GM21381 (cell line): ENCODE results near the gene STK40.
A peak's percentile ranks its signal among the peaks of the same experiment; 100 is the strongest.

Experiments used
- ATAC-seq: cut with Tn5 transposase; IDR thresholded peaks from one replicate; pipeline ENCODE4 v1.9.1; 2021; ENCODE audit warnings: mild to moderate bottlenecking, moderate library complexity; ENCODE audit not compliant: unreplicated experiment

Gene STK40, protein sequence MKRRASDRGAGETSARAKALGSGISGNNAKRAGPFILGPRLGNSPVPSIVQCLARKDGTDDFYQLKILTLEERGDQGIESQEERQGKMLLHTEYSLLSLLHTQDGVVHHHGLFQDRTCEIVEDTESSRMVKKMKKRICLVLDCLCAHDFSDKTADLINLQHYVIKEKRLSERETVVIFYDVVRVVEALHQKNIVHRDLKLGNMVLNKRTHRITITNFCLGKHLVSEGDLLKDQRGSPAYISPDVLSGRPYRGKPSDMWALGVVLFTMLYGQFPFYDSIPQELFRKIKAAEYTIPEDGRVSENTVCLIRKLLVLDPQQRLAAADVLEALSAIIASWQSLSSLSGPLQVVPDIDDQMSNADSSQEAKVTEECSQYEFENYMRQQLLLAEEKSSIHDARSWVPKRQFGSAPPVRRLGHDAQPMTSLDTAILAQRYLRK

DNA sequence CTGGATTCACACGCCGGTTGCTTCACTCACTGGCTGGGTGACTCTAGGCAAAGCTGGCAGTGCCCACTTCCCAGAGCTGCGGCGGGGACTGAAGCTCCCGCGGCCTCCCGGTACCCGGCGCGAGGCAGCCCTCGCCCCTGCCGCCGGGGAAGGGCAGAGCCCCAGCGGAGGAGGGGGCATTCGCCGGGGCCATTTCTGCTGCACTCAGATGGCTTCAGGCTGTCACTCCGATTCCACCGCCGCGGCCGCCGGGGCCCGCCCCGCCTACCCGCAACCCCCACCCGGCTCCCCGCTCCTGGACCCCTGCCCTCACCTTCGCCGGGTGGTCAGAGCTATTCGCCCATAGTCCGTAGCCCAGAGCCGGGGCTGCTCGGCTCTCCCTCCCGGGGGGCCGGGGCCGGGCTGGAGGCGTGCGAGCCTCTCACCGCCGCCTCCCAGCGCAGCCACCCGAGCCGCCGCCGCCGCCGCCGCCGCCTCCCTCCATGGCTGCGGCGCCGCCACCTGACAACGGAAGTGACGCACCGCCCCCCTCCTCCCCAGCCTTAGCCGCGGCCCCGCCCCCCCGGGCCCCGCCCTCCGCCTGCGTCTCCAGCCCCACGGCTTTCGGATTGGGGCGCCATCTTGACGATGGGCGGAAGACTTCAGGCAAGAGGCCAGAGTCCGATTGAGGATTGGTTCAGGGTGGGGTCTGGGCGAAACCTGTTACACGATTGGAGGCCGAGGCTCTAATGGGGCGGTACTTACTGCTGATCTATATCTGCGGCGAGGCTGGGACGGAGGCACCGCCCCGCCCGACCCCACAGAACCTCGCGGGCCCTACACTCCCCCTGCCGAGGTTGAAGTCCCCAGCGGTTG, at the start of gene STK40:
Gene STK40 (minus strand): TSS at position 515 of the 855 bp plus-strand sequence. CDS start 24,592 bp downstream, outside the sequence.
- ATAC-seq, result peak; percentile 84

DNA sequence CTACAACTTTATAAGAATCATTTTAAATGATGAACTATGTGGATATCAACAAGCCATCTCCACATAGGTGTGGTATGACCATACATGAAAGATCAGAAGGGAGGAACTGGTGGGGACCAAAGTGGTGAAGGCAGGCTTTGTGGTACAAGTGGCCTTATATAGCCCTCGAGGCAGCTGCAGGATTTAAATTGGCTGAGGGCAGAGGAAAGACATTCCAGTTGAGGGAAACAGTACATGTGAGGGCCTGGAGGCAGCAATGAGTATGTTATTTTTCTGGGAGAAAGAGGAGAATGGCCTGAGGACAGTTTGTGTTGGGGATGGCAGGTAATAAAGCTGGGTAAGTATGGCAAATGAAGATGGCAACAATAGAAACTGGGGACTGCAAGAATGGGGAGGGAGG, 47.4 kb upstream of the STK40 start:
- no peak for ATAC-seq

DNA sequence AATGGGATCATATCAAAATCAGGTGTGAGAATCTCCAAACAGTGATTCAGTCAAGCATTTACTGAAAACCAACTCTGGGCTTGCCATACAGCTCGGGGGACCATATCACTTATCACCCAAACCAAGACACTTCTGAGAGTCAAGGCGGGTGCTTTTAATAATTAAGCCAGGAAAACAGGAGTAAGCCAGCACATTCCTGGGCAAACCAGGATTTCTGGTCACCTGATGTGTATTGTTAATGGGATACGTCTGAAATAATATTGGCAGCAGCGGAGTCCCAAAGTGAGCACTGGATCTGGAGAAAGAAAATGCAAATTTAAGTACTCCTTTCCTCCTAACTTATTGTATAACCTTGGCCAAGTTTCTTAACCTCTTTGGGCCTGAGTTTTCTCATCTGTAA, 46.9 kb upstream of the STK40 start:
- ATAC-seq, result no peak

DNA sequence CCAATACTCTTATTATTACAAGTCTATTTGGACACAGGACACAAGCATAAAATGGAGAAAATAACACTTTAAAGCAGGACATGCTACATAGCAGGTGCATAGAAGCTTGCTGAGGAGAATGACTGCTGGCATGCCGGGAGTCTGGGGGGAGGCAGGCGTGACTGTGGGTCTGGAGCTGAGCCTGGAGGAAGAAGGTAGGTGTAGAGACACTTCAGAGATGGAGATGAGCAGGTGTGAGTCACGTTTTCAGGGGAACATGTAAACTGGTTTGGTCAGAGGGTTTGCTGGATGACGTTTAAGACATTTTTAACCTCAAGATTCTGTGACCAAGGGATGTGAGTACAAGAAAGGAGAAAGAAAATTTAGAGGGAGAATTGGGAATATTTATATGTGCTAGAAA, 40.1 kb upstream of the STK40 start:
- no peak for ATAC-seq

DNA sequence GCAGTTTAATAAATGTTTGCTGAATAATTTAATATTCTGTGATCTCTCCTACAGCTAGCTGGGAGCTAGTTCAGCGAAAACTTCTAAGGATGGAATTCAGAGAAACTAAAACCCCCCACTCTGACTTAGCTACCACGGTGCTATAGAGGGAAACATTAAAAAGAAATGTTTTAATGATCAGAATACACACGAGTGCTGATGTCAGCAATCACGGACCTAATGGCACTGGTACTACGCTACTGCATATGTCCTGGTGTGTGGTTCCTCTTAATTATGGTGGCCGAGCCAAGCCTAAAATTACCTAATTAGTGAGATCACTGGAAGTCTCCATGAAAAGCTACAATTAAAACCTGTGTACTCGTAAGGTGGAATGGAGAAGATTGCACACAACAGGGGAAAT, 35.9 kb upstream of the STK40 start:
- ATAC-seq, result no peak

DNA sequence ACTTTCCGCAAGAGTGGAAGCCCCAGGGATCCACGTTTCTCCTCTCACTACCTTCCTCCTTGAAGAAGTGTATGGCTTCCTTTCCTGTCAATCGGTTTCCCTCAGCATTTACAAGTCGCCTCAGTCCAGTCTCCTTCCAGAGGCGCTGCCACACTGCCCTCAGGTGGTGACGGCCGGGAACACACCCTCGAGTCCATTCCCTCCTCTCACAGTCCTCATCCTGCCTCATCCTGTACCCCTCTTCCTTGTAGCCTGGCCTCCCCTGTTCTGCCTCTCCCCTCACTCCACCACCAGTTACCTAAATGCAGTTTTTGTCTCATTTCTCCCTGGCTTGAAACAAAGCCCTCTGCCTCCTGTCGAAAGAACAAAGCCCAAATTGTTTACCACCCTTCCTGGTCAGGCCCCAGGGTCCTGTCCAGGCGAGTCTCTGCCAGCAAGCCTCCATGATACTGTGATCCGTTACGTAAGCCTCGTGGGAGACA, 35.2 kb upstream of the STK40 start:
- no peak for ATAC-seq

DNA sequence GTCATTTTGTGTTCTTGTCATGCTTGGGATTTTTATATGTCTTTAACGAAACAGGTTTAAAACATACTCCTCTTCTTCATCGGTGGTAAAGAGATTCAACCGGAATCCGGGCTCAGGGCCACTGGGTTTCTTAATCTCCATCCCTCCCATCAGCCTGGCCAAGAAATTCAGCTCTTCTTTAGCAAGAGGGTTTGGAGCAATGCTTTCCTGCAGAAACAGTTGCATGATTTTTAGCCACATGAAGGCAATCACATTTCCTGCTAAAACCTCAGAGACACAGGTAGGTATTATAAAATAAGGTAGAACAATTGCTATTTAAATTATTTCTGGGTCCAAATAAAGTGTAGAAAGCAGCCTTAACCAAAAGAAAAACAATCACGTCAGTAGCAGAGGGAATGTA, 34.7 kb upstream of the STK40 start:
- no peak for ATAC-seq

DNA sequence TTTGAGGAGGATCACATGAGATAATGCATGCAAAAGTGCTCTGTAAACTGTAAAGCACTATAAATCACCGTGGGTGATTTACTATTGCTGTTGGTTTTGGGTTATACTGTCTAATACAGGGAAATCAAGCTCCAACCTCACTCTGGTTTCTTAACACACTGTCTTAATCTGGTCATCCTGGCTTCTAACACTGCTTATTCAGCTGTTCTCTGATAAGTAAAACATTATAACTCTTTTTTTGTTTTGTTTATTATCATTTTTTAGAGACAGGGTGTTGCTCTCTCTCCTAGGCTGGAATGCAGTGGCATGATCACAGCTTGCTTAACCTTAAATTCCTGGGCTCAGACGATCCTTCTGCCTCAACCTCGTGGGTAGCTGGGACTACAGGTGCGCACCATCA, 33.8 kb upstream of the STK40 start:
- ATAC-seq, result no peak

DNA sequence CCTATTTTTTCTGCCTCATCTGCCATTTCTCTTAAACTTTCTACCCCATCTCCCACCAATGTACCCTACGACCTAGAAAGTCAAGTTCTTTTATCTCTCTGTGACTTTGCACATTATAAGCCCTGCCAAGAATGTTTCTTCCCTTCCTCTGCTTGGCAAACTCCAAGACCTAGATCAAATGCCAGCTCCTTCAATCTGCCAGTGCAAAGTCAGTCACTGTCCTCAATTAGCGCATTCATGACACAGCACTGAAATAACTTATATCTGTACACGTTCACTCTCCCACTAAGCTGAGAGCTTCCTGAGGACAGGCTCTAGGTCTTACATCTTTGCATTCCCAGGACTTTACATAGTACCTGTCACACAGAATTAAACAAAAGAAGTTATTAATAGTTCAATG, 33.4 kb upstream of the STK40 start:
- no peak for ATAC-seq

DNA sequence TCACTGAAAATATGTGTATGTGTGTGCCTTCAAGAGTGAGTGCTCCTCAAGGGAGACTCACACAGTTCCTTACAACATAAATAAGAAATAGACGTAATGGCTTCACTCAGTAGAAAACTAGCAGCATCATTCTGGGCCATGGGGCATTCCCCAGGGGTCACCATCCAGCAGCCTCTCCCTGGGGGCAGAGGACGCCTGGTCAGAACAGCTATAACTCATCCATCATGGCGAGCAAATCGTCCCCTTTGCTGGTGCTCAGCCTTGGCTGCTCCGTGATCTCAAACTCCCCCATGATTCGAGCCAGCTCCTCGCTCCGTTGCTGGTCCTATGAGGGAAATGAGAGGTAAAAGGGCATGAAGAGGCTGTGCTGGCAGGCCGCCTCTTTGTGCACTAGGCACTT, 32.2 kb upstream of the STK40 start:
- no peak for ATAC-seq

DNA sequence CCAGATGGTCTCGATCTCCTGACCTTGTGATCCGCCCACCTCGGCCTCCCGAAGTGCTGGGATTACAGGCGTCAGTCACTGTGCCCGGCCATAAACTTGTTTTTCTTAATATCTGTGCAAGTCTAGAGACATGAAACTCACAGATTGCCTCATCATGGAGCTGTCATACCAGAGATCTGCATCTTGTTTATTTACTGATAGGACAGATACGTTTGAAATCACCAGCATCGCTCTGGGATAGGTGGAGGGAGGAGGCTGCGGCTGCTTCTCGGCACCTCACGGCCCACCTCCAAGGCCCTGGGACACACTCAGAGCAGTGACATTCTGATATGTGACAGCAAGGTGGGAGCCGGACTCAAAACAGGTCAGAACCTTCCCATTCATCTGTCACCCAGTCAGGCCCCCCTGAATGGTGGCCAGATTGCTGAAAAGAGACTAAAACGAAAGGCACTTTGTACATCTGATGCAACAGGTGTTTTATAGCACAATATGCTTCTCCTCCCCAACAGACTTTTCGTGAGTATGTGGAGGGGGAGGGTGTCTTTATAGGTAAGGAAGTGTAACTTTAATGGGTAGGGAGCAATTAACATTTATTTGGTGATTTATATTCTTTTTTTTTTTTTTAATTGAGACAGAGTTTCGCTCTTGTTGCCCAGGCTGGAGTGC, 30.1 kb upstream of the STK40 start:
- no peak for ATAC-seq

DNA sequence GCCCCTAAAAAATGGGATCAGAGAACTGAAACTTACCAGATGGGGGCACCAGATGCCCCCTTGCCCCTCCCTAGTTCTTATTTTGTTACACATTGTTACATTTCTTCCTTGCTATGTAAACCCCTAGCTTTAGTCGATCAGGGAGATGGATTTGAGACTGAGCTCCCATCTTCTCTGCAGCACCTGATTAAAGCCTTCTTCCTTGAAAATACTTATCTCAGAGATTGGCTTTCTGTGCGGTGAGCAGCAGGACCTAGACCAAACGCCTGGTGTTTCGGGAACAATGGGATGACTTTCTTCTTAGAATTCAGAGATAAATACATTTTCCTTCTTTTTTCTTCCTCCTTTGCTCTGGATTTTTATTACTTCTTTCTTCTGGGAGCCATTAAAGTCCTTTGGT, 28.7 kb upstream of the STK40 start:
- no peak for ATAC-seq

DNA sequence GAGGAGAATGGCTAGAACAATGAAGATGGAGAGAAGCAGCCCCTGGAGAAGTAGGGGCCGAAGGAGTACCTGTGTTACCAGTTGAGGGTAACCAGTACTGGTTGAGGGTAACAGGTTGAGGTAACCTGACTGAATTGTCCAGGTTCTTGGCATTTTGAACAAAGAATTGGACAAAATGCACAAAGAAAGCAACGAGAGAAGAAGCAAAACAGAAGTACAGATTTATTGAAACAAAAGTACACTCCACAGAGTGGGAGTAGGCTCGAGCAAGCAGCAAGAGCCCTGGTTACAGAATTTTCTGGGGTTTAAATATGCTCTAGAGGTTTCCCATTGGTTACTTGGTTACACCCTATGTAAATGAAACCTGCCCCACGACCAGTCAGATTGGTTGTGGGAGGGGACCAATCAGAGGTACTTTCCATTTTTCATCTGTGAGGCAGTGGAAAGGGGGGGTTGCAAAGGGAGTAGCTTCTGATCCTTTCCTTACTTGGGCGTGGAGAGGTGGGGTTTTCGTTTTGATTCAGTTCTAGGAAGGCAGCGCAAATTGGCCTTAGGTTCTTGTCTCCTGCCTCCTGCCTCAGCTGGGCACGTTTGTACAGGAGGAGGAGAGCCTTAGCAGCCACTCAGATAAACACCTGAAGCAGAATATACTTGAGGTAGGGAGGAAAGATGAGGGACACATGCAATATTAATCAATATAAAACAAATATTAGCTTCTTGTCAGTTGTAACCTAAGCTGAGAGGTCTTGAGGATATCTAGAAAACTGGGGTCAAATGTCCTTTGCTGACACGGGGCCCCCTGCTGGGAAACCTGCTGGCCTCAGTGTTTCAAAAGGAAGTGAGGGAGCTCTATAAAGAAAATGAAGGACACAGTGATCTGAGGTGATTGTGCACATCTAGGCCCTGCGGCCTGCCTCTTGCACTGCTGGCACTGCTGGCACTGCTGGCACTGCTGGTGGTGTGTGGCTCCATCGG, 26.2 kb upstream of the STK40 start:
- no peak for ATAC-seq

DNA sequence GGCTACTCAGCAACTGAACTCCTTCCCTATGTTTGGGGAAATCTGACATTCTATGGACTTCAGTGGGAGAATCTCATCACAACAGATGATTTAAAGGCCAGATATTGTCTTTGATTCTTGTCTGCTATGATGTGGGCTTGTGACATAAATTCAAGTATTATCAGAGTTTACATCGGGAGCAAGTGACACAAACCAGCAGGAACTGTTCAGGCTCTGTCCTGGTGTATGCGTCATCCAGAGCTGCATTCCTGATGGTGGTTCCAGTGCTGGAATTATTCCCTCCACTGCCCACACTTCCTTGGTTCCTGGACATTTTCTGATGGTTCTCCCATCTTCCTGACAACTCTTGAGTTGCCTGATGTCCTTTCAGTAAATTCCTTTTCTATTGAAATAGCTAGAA, 22.8 kb upstream of the STK40 start:
- ATAC-seq, result no peak

DNA sequence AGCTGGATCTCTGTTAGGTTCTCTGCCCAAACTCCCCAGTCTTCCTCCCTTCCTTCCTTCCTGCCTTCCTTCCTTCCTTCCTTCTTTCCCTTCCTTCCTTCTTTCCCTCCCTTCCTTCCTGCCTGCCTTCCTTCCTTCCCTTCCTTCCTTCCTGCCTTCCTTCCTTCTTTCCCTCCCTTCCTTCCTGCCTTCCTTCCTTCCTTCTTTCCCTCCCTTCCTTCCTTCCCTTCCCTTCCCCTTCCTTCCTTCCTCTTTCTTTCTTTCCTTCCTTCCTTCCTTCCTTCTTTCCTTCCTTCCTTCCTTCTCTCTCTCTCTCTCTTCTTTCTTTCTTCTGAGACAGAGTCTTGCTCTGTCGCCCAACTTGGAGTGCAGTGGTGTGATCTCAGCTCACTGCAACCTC, 20.7 kb upstream of the STK40 start:
- no peak for ATAC-seq

DNA sequence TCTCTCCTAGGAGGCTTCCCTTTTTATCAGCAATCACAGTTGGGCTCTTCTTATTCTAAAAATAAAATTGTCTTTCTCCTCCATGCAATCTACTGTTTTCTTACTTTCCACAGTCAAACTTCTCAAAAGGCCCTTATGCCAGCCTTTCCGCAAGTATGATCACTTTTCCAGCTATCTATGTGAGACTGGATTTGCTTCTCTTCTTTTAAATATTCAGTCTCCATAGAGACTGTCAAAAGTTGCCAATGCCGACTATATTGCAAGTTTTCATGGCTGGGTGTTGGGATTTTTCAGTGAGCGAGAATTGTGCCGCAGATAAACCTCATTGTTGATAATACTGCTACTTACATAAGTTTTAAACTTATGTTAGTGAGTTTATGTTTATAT, 16.8 kb upstream of the STK40 start:
- no peak for ATAC-seq

DNA sequence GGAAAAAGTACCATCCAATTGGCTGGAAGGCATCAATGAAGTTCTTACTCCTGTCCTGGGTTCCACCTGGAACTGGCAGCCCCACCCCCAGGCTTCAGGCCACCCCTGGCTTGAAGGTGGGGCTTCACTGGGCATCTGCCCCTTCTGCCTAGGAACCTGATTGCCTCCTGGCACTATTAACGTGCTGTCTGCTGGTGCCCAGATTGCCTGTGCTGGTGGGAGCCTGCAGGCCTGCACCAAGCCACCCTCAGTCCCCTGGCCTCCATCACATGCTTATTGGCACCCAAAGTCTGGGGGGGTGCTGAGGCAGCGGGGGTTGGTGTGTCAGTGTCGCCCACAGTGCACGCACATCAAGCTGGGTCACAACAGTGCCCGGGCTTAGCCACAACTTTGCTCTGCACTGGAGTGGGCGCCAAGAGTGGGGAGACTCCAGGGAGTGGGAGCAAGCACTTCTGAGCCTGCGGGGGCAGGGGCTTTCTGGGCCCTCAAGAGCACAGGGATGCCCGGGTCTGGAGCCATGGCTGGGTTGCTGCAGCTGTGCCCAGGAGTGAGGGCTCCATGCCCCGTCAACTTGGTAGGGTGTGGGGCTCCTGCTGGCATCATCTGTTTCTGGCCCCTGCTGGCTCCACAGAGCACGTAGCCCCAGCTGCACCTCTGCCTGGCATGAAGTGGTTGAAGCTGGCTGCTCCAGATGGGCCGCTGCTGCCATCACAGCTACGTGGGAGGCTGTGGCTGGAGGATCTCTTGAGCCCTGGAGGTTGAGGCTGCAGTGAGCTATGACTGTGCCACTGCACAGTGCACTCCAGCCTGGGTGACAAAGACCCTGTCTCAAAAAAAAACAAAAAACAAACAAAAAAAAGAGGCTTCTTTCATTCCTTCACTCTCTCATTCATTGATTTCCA, 16.1 kb upstream of the STK40 start:
- no peak for ATAC-seq

DNA sequence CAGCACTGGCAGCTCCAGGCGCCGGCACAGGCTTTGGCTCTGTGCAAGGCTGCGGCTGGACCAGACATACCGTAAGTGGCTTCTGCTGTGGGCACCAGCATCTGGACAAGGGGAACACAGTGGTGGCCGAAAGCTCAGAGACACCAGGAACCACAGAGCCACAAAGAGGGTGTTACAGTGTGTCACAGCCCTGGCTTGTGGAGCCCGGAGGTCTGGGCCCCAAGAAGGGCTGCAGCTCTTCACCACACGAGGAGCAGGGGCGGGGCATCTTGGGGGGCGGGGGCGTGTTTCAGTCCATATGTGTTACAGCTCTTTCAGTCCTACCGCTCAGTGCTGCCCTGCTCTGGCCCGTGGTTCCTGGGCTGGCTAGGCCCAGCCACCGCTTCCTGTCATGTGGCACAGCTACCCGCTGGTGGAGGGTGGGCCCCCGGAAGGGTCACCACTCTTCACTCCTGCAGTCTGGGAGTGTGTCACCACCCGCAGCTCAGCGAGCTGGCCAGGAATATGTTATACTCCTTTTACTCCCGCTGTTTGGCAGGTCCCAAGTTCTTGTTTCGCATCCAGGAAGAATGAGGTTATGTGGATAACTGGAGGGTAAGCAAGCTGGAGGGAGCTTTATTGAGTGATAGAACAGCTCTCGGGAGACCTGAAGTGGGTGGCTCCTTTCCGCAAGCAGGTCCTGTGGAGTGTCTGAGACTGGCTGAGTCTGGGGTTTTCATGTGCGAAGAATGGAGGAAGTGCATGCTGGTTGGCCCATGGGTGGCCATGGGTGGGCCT, 15.3 kb upstream of the STK40 start:
- peak; percentile 65 for ATAC-seq

DNA sequence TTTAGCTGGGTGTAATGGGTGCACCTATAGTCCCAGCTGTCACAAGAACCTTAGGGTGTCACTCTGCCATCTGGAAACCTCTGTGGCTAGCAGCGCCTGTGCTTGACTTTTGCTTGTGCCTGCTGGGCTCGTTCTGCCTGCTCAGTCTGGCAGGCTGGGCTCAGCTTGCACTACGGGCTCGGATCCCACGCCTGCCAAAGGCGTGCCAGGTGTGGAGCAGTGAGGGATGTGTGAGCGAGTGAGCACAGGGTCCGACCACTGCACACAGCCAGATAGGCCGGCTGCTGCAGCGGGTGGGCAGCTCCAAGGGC, 14.7 kb upstream of the STK40 start:
- peak; percentile 1 for ATAC-seq
